Transverse colon (tissue), 4 donors: ENCODE data around the gene CAMTA1. TPM values are rescaled to one million over a fixed set of nuclear protein-coding genes. Genes with fewer than 3 reads are reported as not detected.

Experiments
- DNase-seq: peaks from one replicate; pipeline ENCODE4 v3.0.0-alpha.2; 2019
- H3K27ac ChIP-seq, 4 donors: fragments of 200-600 bp; sonication (generic); 2 replicates each; pipeline ENCODE4 v1.5.1; 2016 to 2018; ENCODE audit warnings: inconsistent platforms in 4 of 4
- H3K27me3 ChIP-seq: fragments of 200-600 bp; sonication (generic); 2 replicates; pipeline ENCODE4 v1.5.1; 2017; ENCODE audit warnings: inconsistent platforms
- H3K36me3 ChIP-seq, 4 donors: fragments of 200-600 bp; sonication (generic); 2 replicates each; pipeline ENCODE4 v1.5.1; 2017 to 2019; ENCODE audit warnings: inconsistent platforms in 4 of 4
- H3K4me1 ChIP-seq, 4 donors: fragments of 200-600 bp; sonication (generic); 2 replicates each; pipeline ENCODE4 v1.5.1; 2017 to 2020; ENCODE audit warnings: inconsistent platforms in 4 of 4
- H3K4me3 ChIP-seq, 4 donors: fragments of 200-600 bp; sonication (generic); 1 replicate in 1 of 4; 2 replicates in 3 of 4; pipeline versions ENCODE4 v1.5.1 to v1.6.1; 2017 to 2019; ENCODE audit warnings: inconsistent platforms in 4 of 4
- H3K9me3 ChIP-seq, 2 donors: fragments of 200-600 bp; sonication (generic); 2 replicates each; pipeline ENCODE4 v1.5.1; 2017 to 2019; ENCODE audit warnings: inconsistent platforms in 2 of 2
- EP300 ChIP-seq: sonication (generic); formaldehyde crosslinking; IDR thresholded peaks from one replicate; pipeline ENCODE4 v1.6.1; 2017; ENCODE audit warnings: antibody characterized with exemption, low read depth
- POLR2A ChIP-seq: fragments of 450-650 bp; IDR thresholded peaks from one replicate; pipeline ENCODE4 v1.6.1; 2016; ENCODE audit warnings: antibody characterized with exemption, mild to moderate bottlenecking, moderate library complexity
- POLR2AphosphoS5 ChIP-seq, 3 donors: sonication (generic); formaldehyde crosslinking; IDR thresholded peaks; one replicate each; pipeline ENCODE4 v1.6.1; 2016; ENCODE audit warnings: antibody characterized with exemption in 3 of 3
- WGBS, 2 donors: methylation state at CpG; one replicate each; pipeline ENCODE4 v1.1.5; 2018; ENCODE audit warnings: low coverage in 1 of 2; 5-methylcytosine and 5-hydroxymethylcytosine counted together
- in situ Hi-C, 4 donors: fragments of 200-750 bp; cut with MboI; loops; one replicate each; pipeline versions ENCODE4 v1.15.0 to v1.15.1; 2017; ENCODE audit warnings: low sequenced_read_pairs in 3 of 4, low pct_ligation_motif_present in 1 of 4, low pct_unique_long_range_greater_than_20kb in 1 of 4
- intact Hi-C: fragments of 100-400 bp; cut with DNase I; formaldehyde crosslinking; loops from one replicate; pipeline ENCODE4 v1.15.1; 2023; ENCODE audit warnings: low total_unique reads
- total RNA-seq, 4 donors: library from RNA; depleted of rRNA; stranded (reverse); fragments of >200 nt; gene quantifications; one replicate each; pipeline ENCODE4 v1.1.0, GENCODE V29; 2016
- TF ChIP-seq, protein P1 (sequence below), 5 experiments: fragments of 200-600 bp in 3 of 5; fragments of 450-650 bp in 2 of 5; sonication (generic) in 3 of 5; IDR thresholded peaks; 1 replicate in 2 of 5; 2 replicates in 3 of 5; pipeline ENCODE4 v1.5.1; 2016 to 2017; ENCODE audit warnings: antibody characterized with exemption in 5 of 5, inconsistent platforms in 3 of 5, mild to moderate bottlenecking in 2 of 5, moderate library complexity in 1 of 5

The CAMTA1 gene
- total RNA-seq, 4 donors from 2014 or later: 93.8 to 268 (median 130) TPM

DNA sequence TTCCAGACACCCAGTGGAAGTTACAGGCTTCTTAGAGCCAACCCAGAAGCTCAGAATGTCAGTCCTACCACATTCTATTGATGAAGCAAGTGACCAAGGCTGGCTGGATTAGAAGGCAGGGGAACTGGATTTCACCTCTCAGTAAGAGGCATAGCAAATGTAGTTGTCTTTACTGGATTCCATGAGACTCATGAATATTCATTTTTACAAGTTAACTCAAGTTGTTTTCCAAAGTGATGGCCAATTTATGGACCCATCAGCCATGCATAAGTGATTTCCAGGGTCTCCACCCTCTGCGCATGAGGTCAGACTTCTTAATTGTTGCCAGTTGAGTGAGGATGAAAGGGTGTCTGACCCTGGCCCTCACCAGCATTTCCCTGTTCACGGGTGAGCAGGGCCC is 559.0 kb downstream of the CAMTA1 start:
- Histone ChIP-seq H3K4me1 (peaks cover 0 to 15% (median 2%) of the 10 kb centered on the region in 4 donors), H3K27ac (no peak overlapping the region), H3K9me3 (no peaks in the 10 kb centered on the region), H3K4me3 (no peak overlapping the region), H3K36me3 (no peaks in the 10 kb centered on the region), H3K27me3 (no peaks in the 10 kb centered on the region)
- TF ChIP-seq POLR2AphosphoS5 (IDR thresholded peaks at IDR 0.05) (no peak), POLR2A (no peak), EP300 (no peak)
- in situ Hi-C loops: no loop called here
- intact Hi-C loops: no loop called here
- DNase-seq: no peak
- 72 to 75% methylated on average over 1 to 2 of the region's 2 CpGs for WGBS, 2 donors

DNA sequence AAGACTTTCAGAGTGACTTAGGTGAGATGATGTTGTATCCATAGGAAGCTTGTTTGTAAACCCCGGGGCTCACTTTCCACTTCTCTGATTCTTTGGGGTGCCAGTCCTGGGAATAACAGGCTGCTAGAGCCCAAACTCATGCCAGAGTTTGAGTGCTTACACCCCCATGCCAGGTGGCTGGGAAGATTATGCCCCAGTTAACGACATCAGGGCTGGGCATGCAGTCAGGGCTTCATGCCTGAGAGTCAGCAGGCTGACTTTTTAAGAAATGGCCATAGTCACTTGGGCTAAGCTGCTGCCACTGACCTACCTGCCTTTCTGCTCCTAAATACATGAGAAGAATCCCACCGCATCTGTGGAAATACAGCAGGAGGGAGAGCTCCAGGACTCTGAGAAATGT is 560.3 kb downstream of the CAMTA1 start:
- Histone ChIP-seq H3K27ac (no peak overlapping the region), H3K9me3 (no peaks in the 10 kb centered on the region), H3K27me3 (no peaks in the 10 kb centered on the region), H3K4me3 (no peak overlapping the region), H3K4me1 (peaks cover 0 to 15% (median 2%) of the 10 kb centered on the region in 4 donors), H3K36me3 (no peaks in the 10 kb centered on the region)
- in situ Hi-C loops: no loop called here
- TF ChIP-seq POLR2A: no peak
- TF ChIP-seq, protein P1, sequence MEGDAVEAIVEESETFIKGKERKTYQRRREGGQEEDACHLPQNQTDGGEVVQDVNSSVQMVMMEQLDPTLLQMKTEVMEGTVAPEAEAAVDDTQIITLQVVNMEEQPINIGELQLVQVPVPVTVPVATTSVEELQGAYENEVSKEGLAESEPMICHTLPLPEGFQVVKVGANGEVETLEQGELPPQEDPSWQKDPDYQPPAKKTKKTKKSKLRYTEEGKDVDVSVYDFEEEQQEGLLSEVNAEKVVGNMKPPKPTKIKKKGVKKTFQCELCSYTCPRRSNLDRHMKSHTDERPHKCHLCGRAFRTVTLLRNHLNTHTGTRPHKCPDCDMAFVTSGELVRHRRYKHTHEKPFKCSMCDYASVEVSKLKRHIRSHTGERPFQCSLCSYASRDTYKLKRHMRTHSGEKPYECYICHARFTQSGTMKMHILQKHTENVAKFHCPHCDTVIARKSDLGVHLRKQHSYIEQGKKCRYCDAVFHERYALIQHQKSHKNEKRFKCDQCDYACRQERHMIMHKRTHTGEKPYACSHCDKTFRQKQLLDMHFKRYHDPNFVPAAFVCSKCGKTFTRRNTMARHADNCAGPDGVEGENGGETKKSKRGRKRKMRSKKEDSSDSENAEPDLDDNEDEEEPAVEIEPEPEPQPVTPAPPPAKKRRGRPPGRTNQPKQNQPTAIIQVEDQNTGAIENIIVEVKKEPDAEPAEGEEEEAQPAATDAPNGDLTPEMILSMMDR (IDR thresholded peaks at IDR 0.05): no peak
- no peak for TF ChIP-seq EP300
- TF ChIP-seq POLR2AphosphoS5 (IDR thresholded peaks at IDR 0.05): no peak
- intact Hi-C loops: no loop called here
- WGBS, 2 donors: 69% methylated on average over 3 of the region's 3 CpGs; no CpG with 5 or more reads in 1 of the 2 donors
- DNase-seq: no peak

DNA sequence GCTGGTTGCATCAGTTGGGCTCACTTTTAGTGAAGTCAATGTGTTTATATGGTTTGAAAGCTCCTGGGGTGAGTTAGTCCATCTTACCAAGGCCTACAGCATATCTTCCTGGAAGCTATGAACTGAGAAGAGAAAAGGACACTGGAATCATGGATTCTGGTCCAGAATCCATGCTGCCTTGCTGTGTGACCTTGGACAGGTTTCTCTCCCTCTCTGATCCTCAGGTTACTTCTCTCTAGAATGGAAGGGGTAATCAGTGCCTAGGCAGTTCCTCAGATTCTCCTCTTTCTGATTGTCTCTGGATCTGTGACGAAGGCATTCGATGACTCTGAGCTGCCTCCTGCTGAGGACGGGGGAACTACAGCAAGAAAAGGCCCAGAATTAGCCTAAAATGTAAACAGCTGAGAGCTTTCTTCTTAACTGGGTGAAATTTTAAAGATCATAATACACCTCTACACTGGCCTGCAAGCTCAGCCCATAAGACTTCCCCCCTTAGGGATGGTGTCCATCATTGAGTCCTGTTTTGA is 560.9 kb downstream of the CAMTA1 start:
- no peak overlapping the region for H3K27ac ChIP-seq
- peaks cover 0 to 11% (median 2%) of the 10 kb centered on the region in 4 donors for H3K4me1 ChIP-seq
- H3K4me3 ChIP-seq: no peak overlapping the region
- TF ChIP-seq POLR2A (no peak), EP300 (no peak), POLR2AphosphoS5 (IDR thresholded peaks at IDR 0.05) (no peak)
- TF ChIP-seq, protein P1 (IDR thresholded peaks at IDR 0.05): no peak
- no peaks in the 10 kb centered on the region for H3K9me3 ChIP-seq
- no peak for DNase-seq
- in situ Hi-C loops: no loop called here
- no peaks in the 10 kb centered on the region for H3K36me3 ChIP-seq
- WGBS, 2 donors: 94 to 100% methylated on average over 3 of the region's 3 CpGs
- no peaks in the 10 kb centered on the region for H3K27me3 ChIP-seq
- intact Hi-C loops: no loop called here

DNA sequence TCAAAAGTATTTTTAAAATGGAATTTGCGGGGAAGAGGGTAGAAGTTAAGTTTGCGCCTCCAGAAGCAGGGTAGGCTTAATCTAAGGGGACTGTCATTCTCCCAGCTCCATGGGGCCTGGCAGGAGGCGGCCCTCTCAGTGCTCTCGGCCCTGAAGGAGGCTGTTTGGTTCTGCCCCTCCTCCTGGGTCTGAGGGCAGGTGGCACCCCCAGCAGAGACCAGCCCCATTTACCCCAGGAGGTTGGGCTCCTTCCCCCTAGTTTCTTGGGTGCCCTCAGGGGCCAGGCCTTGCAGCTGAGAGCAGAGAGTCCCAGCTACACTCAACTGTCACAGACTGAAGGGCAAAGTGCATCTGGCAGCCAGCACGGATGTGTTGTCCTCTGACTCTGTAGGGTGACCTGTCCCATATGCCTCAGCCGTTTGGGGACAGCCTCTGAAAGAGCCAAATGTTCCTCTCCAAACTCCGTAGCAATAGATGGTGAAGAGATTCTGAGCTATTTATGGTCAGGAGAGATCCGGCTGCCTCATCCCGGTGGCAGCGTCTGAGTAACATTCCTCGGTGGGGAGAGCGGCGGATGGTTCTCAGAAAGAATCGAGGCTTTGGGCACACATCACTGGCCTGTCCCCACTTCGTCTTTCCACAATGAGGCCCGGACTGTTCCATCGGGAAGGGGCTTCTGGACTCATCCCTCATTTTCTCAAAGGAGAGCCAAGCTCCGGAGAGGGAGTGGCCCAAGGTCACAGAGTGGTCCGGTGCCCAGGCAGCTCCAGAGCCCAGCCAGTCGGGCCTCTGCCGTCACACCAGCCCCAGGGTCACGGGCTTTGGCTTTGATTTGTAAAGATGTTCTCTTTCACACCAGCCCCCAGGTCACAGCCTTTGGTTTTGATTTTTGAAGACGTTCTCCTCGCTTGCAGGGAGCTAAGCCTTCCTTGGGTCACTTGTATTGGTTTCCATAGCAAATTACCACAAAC is 561.6 kb downstream of the CAMTA1 start:
- intact Hi-C loops: no loop called here
- peak; percentile 47 for DNase-seq
- Histone ChIP-seq H3K4me1 (peaks cover 0 to 4% (median under 1%) of the 10 kb centered on the region in 4 donors), H3K36me3 (no peaks in the 10 kb centered on the region), H3K4me3 (no peak overlapping the region), H3K9me3 (no peaks in the 10 kb centered on the region), H3K27ac (no peak overlapping the region), H3K27me3 (no peaks in the 10 kb centered on the region)
- 69 to 87% methylated on average over 3 to 24 of the region's 24 CpGs for WGBS, 2 donors
- TF ChIP-seq, protein P1 (IDR thresholded peaks at IDR 0.05): no peak
- TF ChIP-seq POLR2AphosphoS5 (IDR thresholded peaks at IDR 0.05): no peak
- TF ChIP-seq EP300: no peak
- TF ChIP-seq POLR2A: no peak
- in situ Hi-C loops: no loop called here
